ENCODE measurements around the gene CYB5B. TPM values are rescaled to one million over a fixed set of nuclear protein-coding genes. Genes with fewer than 3 reads are reported as not detected.

Gene CYB5B
- polyA plus RNA-seq, 1 donor (not counting 4 experiments of a cell fraction or from before 2014, with no cell fraction given): 287 TPM

- FAIRE-seq: peak; percentile 23
- no peaks in the 10 kb centered on the region for H3K79me2 ChIP-seq (ENCODE audit: control insufficient read depth, insufficient read depth, low read length)
- peak overlapping the region; percentile 9 for H3K4me2 ChIP-seq (ENCODE audit: control insufficient read depth, extremely low read depth, insufficient read depth, low read depth, low read length)
- no peaks in the 10 kb centered on the region for H3K36me3 ChIP-seq (ENCODE audit: control insufficient read depth in 2 of 2, extremely low read depth in 1 of 2, insufficient read depth in 2 of 2, low read length in 2 of 2)
- dilution Hi-C loops (cut with MboI; ENCODE audit: extremely low pct_ligation_motif_present, low sequenced_read_pairs): no loop called here
- peaks cover 10% of the 10 kb centered on the region for H3K4me1 ChIP-seq (ENCODE audit: control insufficient read depth, extremely low read depth, insufficient read depth, low read length)
- peak overlapping the region; percentile 20 for H2AFZ ChIP-seq (ENCODE audit: control insufficient read depth, low read length)
- H3K27ac ChIP-seq (ENCODE audit: control insufficient read depth, insufficient read depth, low read length): no peak overlapping the region
- TF ChIP-seq EZH2 (IDR thresholded peaks at IDR 0.05; ENCODE audit: low read length) (no peak), CTCF (optimal IDR thresholded peaks at IDR 0.05 in 1 of 3, IDR thresholded peaks at IDR 0.05 in 1 of 3, conservative IDR thresholded peaks at IDR 0.05 in 1 of 3; ENCODE audit: extremely low read depth in 1 of 3, insufficient read depth in 2 of 3, low read length in 3 of 3) (peak in 1 of 3 experiments; percentile 42)
- H4K20me1 ChIP-seq (ENCODE audit: control insufficient read depth, extremely low read depth, insufficient read depth, low read length): no peaks in the 10 kb centered on the region
- no peaks in the 10 kb centered on the region for H3K27me3 ChIP-seq (ENCODE audit: control insufficient read depth, extremely low read depth, insufficient read depth, low read length)
- H3K4me3 ChIP-seq (ENCODE audit: control insufficient read depth in 2 of 3, extremely low read depth in 1 of 3, insufficient read depth in 2 of 3, low read depth in 1 of 3, low read length in 3 of 3): peak overlapping the region in 1 of 3 experiments; percentile 2
- H3K9me3 ChIP-seq (ENCODE audit: control insufficient read depth, low read depth, low read length): no peaks in the 10 kb centered on the region
- H3K9me1 ChIP-seq (ENCODE audit: control insufficient read depth, extremely low read depth, insufficient read depth, low read length): no peaks in the 10 kb centered on the region
- H3K9ac ChIP-seq (ENCODE audit: control insufficient read depth, extremely low read depth, insufficient read depth, low read length): no peak overlapping the region
- no peak for DNase-seq (ENCODE audit: low read depth, low spot score)
Observed at GRCh38 chr16:69417520-69418199, 6.8 kb upstream of the CYB5B start.

GRCh38 chr16:69419956-69420355, 4.5 kb upstream of the CYB5B start:
- dilution Hi-C loops (cut with MboI; ENCODE audit: extremely low pct_ligation_motif_present, low sequenced_read_pairs): no loop called here
- H3K4me1 ChIP-seq (ENCODE audit: control insufficient read depth, extremely low read depth, insufficient read depth, low read length): peaks cover 13% of the 10 kb centered on the region
- no peak for TF ChIP-seq CTCF (optimal IDR thresholded peaks at IDR 0.05 in 1 of 3, IDR thresholded peaks at IDR 0.05 in 1 of 3, conservative IDR thresholded peaks at IDR 0.05 in 1 of 3; ENCODE audit: extremely low read depth in 1 of 3, insufficient read depth in 2 of 3, low read length in 3 of 3)
- no peak for TF ChIP-seq EZH2 (IDR thresholded peaks at IDR 0.05; ENCODE audit: low read length)
- no peak overlapping the region for H3K9ac ChIP-seq (ENCODE audit: control insufficient read depth, extremely low read depth, insufficient read depth, low read length)
- no peak overlapping the region for H2AFZ ChIP-seq (ENCODE audit: control insufficient read depth, low read length)
- H3K36me3 ChIP-seq (ENCODE audit: control insufficient read depth in 2 of 2, extremely low read depth in 1 of 2, insufficient read depth in 2 of 2, low read length in 2 of 2): no peaks in the 10 kb centered on the region
- no peaks in the 10 kb centered on the region for H3K9me3 ChIP-seq (ENCODE audit: control insufficient read depth, low read depth, low read length)
- H3K27ac ChIP-seq (ENCODE audit: control insufficient read depth, insufficient read depth, low read length): no peak overlapping the region
- no peaks in the 10 kb centered on the region for H3K9me1 ChIP-seq (ENCODE audit: control insufficient read depth, extremely low read depth, insufficient read depth, low read length)
- no peaks in the 10 kb centered on the region for H4K20me1 ChIP-seq (ENCODE audit: control insufficient read depth, extremely low read depth, insufficient read depth, low read length)
- no peak for DNase-seq (ENCODE audit: low read depth, low spot score)
- H3K27me3 ChIP-seq (ENCODE audit: control insufficient read depth, extremely low read depth, insufficient read depth, low read length): no peaks in the 10 kb centered on the region
- peaks cover 9% of the 10 kb centered on the region for H3K79me2 ChIP-seq (ENCODE audit: control insufficient read depth, insufficient read depth, low read length)
- no peak overlapping the region for H3K4me3 ChIP-seq (ENCODE audit: control insufficient read depth in 2 of 3, extremely low read depth in 1 of 3, insufficient read depth in 2 of 3, low read depth in 1 of 3, low read length in 3 of 3)
- no peak for FAIRE-seq
- H3K4me2 ChIP-seq (ENCODE audit: control insufficient read depth, extremely low read depth, insufficient read depth, low read depth, low read length): no peak overlapping the region
